Pulmonary artery endothelial cell (primary cell): Measurements from ENCODE around the gene PWP2. TPM values are rescaled to one million over a fixed set of nuclear protein-coding genes. Genes with fewer than 3 reads are reported as not detected.
"Not testable (repeated sequence)": the region's sequence is repeated elsewhere in the genome, so short reads cannot be mapped to it uniquely, and the experiment has no call there.

Source experiments
- DNase-seq: peaks from one replicate; pipeline ENCODE4 v3.0.0-alpha.2; 2011; ENCODE audit warnings: low read depth, low spot score
- total RNA-seq: library from RNA; depleted of rRNA; stranded (reverse); fragments of >200 nt; gene quantifications from 2 replicates; pipeline ENCODE4 v1.2.3, GENCODE V29; 2014

The PWP2 gene
- total RNA-seq, 1 donor from 2014 or later: 6.3 TPM

- not testable (repeated sequence) for DNase-seq
These were observed 53.1 kb downstream of the PWP2 start for GRCh38 chr21:44160298-44160672.

- not testable (repeated sequence) for DNase-seq
These were observed 53.6 kb downstream of the PWP2 start for GRCh38 chr21:44160821-44161220.

- DNase-seq: not testable (repeated sequence)
These were observed 56.0 kb downstream of the PWP2 start for GRCh38 chr21:44163167-44163653.

GRCh38 chr21:44165933-44166332, 58.7 kb downstream of the PWP2 start:
- DNase-seq: not testable (repeated sequence)

- not testable (repeated sequence) for DNase-seq
These were observed 60.3 kb downstream of the PWP2 start for GRCh38 chr21:44167527-44167926.

- not testable (repeated sequence) for DNase-seq
These were observed 63.1 kb downstream of the PWP2 start for GRCh38 chr21:44170326-44170725.

- DNase-seq: not testable (repeated sequence)
These were observed 63.7 kb downstream of the PWP2 start for GRCh38 chr21:44170863-44171262.

- not testable (repeated sequence) for DNase-seq
These were observed 64.9 kb downstream of the PWP2 start for GRCh38 chr21:44171962-44172572.

GRCh38 chr21:44172741-44173140, 65.5 kb downstream of the PWP2 start:
- not testable (repeated sequence) for DNase-seq

- not testable (repeated sequence) for DNase-seq
These were observed 68.0 kb downstream of the PWP2 start for GRCh38 chr21:44175189-44175588.

- not testable (repeated sequence) for DNase-seq
These were observed 68.9 kb downstream of the PWP2 start for GRCh38 chr21:44176127-44176526.

Other genes with a start within 250 kb of the PWP2 start
- 43.7 and 80.9 TPM in 2 replicates for gene AGPAT3, start 242.2 kb upstream of the PWP2 start, total RNA-seq
- gene TRAPPC10, start 95.1 kb upstream of the PWP2 start, total RNA-seq: 23.0 and 23.4 TPM in 2 replicates
- 9.9 and 10.4 TPM in 2 replicates for gene GATD3, start 26.3 kb downstream of the PWP2 start, total RNA-seq
- gene ICOSLG, start 133.5 kb downstream of the PWP2 start, total RNA-seq: 0.99 and 2.1 TPM in 2 replicates
- gene DNMT3L, start 154.5 kb downstream of the PWP2 start, total RNA-seq: not detected in 2 replicates
- gene AIRE, start 178.5 kb downstream of the PWP2 start, total RNA-seq: under 0.01 TPM in 1 of 2 replicates, not detected in the other
- 205 and 317 TPM in 2 replicates for gene PFKL, start 192.7 kb downstream of the PWP2 start, total RNA-seq
- 3.5 and 9.6 TPM in 2 replicates for gene CFAP410, start 232.0 kb downstream of the PWP2 start, total RNA-seq
- not detected in 2 replicates for gene TRPM2, start 246.2 kb downstream of the PWP2 start, total RNA-seq